Measurements from ENCODE around the gene MUC5AC.

MUC5AC gene

DNA sequence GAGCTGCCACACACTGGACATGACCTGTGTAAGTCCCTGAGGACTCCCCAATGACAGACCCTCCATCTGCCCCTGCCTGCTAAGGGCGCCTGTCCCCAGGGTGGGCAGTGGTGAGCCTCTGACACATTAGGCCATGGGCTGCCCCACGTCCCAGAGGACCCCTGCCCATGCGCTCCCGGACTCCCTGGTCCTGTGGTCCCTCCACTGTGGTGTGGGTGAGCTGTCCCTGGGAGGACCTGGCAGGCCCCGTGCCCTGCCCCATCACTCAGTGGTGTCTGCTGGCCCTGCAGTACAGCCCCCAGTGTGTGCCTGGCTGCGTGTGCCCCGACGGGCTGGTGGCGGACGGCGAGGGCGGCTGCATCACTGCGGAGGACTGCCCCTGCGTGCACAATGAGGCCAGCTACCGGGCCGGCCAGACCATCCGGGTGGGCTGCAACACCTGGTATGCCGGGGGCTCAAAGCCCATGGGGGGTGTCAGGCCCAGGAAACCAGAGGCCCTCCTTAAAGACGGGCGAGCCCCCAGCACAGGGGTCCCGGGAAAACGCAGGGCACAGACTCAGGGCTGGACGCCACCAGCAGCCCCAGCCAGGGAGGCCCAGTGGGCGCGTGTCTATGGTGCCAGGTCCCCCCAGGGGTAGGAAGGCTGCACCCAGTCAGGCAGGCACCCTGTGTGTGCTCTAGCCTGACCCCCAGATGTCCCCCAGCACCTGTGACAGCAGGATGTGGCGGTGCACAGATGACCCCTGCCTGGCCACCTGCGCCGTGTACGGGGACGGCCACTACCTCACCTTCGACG, 18.7 kb downstream of the MUC5AC start:
- DNase-seq (ENCODE audit: low spot score) = no peak
- TF ChIP-seq CTCF (IDR thresholded peaks at IDR 0.05; ENCODE audit: extremely low read depth, missing control alignments) = no peak

DNA sequence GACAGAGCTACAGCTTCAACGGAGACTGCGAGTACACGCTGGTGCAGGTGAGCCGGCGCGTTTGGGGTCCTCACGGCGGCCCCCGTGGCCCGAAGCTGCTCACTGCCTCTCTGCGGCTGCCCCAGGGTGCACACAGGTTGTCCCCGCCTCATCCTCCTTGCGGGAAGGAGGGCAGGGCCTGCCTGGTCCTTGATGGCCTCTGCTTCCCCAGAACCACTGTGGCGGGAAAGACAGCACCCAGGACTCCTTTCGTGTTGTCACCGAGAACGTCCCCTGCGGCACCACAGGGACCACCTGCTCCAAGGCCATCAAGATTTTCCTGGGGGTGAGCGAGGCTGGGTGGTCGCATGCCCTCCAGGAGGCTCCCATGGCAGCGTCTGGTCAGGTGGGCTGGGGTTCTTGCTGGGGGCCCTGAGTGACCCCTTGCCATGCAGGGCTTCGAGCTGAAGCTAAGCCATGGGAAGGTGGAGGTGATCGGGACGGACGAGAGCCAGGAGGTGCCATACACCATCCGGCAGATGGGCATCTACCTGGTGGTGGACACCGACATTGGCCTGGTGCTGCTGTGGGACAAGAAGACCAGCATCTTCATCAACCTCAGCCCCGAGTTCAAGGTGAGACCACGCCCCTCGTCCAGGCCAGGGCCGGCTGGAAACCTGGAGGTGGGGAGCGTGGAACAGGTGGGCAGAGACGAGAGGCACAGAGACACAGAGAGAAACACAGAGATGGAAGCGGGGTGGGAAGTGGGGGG, 19.4 kb downstream of the MUC5AC start:
- no peak for DNase-seq (ENCODE audit: low spot score)
- no peak for TF ChIP-seq CTCF (IDR thresholded peaks at IDR 0.05; ENCODE audit: extremely low read depth, missing control alignments)

DNA sequence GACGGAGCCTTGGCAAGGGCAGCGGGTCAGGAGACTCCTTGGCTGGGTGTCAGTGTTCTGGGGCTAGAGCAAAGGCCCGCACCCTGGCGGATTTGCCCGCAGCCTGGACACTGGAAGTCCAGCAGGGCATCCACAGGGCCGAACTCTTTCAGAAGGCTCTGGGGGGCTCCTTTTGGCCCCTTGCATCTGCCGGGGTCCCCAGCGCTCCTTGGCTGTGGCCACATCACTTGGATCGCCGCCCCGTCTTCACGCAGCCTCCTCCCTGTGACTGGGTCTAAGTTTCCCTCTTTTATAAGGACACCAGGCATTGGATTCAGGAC, 20.0 kb downstream of the MUC5AC start:
- DNase-seq (ENCODE audit: low spot score) = no peak
- no peak for TF ChIP-seq CTCF (IDR thresholded peaks at IDR 0.05; ENCODE audit: extremely low read depth, missing control alignments)

DNA sequence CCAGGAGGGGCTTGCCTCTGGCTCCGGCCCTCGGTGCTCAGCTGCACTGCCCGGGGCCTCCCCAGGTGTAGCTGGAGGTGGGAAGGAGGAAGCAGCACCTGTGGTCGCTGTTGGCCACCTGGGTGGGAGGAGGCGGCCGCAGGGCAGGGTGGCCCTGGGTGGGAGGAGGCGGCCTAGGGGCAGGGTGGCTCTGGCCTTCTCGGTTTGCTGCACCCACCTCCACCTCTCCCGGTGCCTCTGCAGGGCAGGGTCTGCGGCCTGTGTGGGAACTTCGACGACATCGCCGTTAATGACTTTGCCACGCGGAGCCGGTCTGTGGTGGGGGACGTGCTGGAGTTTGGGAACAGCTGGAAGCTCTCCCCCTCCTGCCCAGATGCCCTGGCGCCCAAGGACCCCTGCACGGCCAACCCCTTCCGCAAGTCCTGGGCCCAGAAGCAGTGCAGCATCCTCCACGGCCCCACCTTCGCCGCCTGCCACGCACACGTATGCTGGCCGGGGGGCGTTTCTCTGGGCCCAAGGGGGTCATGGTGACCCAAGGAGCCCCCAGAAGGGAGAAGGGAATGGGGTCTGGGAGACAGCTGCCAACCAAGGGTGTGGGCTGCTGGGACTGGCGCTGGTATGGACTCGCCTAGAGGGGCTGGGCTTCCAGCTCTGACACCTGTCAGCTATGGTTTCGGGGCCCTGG, 20.6 kb downstream of the MUC5AC start:
- no peak for TF ChIP-seq CTCF (IDR thresholded peaks at IDR 0.05; ENCODE audit: extremely low read depth, missing control alignments)
- no peak for DNase-seq (ENCODE audit: low spot score)

DNA sequence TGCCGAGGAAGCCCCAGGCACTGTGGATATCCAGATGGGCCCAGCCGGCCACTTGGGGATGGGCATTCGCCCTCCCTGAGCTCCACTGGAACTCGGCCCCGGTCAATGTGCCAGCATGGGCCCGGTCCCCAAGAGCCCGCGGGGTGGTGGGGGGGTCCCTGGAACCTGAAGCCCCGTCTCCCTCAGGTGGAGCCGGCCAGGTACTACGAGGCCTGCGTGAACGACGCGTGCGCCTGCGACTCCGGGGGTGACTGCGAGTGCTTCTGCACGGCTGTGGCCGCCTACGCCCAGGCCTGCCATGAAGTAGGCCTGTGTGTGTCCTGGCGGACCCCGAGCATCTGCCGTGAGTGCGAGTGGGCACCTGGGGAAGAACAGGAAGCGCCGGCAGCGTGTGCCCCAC, 21.2 kb downstream of the MUC5AC start:
- no peak for TF ChIP-seq CTCF (IDR thresholded peaks at IDR 0.05; ENCODE audit: extremely low read depth, missing control alignments)
- no peak for DNase-seq (ENCODE audit: low spot score)

GRCh38 chr11:1179641-1180040, 21.9 kb downstream of the MUC5AC start:
- TF ChIP-seq CTCF (IDR thresholded peaks at IDR 0.05; ENCODE audit: extremely low read depth, missing control alignments) = no peak
- DNase-seq (ENCODE audit: low spot score) = no peak

DNA sequence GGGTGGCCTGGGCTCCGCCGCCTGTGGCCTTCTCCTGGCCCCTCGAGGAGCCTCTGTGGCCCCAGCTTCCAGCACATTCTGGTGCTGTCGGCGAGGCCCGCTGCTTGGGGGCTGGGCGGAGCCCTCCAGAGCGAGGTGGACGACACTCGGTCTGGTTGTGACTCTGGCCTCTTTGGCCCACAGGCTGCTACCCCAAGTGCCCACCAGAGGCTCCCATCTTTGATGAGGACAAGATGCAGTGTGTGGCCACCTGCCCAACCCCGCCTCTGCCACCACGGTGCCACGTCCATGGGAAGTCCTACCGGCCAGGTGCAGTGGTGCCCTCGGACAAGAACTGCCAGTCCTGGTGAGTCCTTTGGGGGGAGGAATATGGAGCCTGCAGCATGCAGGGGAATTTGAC, 22.4 kb downstream of the MUC5AC start:
- TF ChIP-seq CTCF (IDR thresholded peaks at IDR 0.05; ENCODE audit: extremely low read depth, missing control alignments) = no peak
- DNase-seq (ENCODE audit: low spot score) = no peak
